Anterior cingulate cortex (tissue), 58 donors: ENCODE results near the gene ACCSL.

ENCODE experiments used
- DNase-seq, 58 donors: peaks; one replicate each; lab custom pipeline; 2025; lab: John Stamatoyannopoulos, UW

The ACCSL gene

DNA sequence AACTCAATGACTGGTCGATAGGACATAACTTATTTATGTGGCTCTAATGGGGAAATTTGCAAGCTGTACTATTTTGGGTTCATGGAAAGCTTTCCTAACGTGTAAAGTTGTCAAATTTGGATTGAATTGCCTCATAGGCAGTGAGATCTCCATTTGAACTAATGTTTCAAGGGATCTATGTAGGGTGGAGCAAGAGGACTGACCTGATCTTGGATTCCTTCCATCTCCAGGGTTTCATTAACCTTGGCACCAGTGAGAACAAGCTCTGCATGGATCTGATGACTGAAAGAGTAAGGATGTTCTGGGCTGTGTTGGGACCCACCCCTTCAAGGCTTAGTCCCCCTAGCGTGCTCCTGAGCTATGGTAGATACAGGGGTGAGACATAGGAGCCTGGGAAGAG lies 2.1 kb downstream of the ACCSL start:
- no peak for DNase-seq

DNA sequence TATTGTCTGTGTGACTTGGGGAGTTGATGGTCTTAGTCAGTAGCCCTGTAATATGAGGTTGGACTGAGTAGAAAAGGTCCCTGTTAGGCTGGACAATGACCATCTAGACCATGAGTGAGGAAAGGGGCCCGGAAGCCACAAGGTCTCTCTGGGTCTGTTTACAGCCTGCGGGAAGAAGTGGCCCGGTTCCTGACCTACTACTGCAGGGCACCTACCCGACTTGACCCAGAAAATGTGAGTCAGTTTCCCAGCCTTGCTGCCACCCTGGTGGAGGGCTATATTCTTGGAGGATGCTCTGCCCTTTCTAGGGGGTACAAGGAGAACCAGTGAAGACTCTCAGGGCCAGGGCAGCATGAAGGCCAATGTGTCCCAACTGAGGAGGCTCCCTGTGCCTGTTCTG lies 3.4 kb downstream of the ACCSL start:
- DNase-seq, result no peak

GRCh38 chr11:44057340-44057739 lies 9.6 kb downstream of the ACCSL start:
- DNase-seq, result no peak

- no peak for DNase-seq
Observed at GRCh38 chr11:44058275-44058674, 10.5 kb downstream of the ACCSL start.

GRCh38 chr11:44065161-44065661 lies 17.4 kb downstream of the ACCSL start:
- DNase-seq, result no peak

- DNase-seq, result peak; percentile 26 to 93 (median 83)
Observed at GRCh38 chr11:44065841-44066731, 18.3 kb downstream of the ACCSL start, which contains the start of gene ACCS. ACCS (plus strand) TSS chr11:44066270; CDS start chr11:44067628, 1,358 bp downstream.

DNA sequence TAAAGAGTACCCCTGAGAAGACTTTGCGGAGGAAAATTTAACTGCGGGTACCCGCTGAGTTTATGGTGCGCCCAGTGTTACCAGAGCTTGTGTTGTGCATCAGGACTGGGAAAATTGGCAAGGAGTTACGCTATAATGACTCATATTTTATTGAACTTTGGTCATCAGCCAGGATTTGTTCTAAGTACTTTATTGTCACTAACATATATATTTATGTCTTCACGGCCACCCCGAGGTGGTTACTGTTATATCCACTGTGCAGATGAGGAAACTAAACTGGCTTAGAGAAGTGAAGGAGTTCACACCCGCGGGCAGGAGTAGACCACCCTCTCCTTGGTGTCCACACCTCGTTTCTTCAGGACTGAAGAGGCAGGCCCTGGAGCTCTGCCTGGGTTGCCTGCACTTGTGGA lies 19.0 kb downstream of the ACCSL start:
- no peak for DNase-seq

- no peak for DNase-seq
Observed at GRCh38 chr11:44067266-44067665, 19.5 kb downstream of the ACCSL start.

DNA sequence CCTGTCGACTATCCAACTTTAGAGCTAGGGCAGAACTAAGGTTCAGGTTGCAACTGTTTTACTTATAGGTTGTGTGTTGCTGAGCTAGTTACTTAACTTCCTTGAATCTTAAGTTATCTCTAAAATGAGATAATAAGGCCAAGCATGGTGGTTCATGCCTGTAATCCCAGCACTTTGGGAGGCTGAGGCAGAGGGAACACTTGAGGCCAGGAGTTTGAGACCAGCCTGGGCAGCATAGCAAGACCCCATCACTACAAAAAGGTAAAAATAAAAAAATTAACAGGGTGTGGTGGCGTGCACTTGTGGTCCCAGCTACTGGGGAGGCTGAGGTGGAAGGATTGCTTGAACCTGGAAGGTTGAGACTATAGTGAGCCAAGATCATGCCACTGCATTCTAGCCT lies 20.4 kb downstream of the ACCSL start:
- DNase-seq, result no peak

DNA sequence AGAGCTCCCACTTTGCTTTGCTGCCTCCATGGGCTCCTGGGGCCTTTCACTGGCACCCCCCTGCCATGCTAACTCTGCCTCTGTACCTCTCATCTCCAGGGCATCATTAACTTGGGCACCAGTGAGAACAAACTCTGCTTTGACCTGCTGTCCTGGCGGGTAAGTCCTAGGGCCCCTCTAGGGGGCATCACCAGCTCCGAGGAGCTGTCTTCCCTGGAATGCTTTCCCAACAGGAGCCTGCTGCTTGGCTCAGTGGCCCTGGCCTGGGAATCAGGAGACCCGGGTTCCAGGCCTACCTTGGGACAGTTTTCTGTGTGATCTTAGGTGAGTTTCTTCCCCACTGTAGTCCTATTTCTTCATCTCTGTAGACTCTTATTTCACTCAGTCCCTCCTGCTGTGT lies 23.4 kb downstream of the ACCSL start:
- DNase-seq, result no peak

GRCh38 chr11:44072757-44073658 lies 25.2 kb downstream of the ACCSL start:
- DNase-seq, result no peak

DNA sequence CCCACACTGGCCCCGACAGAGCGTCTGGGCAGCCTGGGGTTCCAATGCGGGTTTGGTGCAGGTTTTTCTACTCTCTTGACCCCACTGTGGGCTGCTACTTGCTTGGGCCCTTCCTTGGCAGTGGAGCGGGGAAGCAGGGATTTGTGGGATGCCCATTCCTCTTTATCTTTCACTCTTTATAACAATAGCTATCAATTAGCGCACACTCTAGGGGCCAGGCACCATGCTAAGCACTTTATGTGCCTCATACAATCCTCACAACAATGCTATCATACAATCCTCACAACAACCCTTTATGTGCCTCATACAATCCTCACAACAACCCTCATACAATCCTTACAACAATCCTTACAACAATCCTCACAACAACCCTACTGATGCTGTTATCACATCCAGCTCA lies 31.0 kb downstream of the ACCSL start:
- DNase-seq, result no peak

- DNase-seq, result no peak
Observed at GRCh38 chr11:44079376-44079775, 31.6 kb downstream of the ACCSL start.

GRCh38 chr11:44080951-44081350 lies 33.2 kb downstream of the ACCSL start:
- no peak for DNase-seq

GRCh38 chr11:44082645-44083044 lies 34.9 kb downstream of the ACCSL start:
- DNase-seq, result no peak

- peak in 1 of 58 donors; percentile 13 for DNase-seq
Observed at GRCh38 chr11:44083433-44083832, 35.7 kb downstream of the ACCSL start.

- DNase-seq, result no peak
Observed at GRCh38 chr11:44083906-44084305, 36.1 kb downstream of the ACCSL start.

DNA sequence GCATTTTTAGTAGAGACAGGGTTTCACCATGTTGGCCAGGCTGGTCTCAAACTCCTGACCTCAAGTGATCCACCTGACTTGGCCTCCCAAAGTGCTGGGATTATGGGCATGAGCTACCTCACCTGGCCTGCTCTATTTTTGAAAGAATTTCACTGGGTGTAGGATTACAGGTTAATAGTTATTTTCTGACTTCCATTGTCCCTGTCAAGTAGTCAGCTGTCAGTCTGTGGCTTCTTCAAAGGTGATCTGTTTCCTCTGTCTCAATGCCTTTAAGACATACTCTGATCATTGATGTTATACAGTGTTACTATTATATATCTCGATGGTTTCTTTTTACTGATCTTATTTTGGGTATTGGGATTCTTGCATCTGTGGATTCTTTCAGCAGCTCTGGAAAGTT lies 37.5 kb downstream of the ACCSL start:
- DNase-seq, result no peak

DNA sequence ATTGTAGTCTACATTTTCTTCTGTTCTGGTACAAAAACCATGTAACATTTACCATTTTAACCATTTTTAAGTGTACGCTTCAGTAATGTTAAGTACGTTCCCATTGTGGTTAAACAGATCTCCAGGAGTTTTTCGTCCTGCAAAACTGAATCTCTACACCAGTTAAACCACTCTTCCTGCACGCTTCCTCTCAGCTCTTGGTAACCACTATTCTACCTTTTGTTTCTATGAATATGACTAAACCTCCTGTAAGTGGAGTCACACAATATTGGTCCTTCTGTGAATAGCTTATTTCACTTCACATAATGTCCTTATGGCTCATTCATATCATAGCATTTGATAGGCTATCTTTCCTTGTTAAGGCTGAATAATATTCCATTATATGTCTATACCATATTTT lies 40.6 kb downstream of the ACCSL start:
- DNase-seq, result no peak

DNA sequence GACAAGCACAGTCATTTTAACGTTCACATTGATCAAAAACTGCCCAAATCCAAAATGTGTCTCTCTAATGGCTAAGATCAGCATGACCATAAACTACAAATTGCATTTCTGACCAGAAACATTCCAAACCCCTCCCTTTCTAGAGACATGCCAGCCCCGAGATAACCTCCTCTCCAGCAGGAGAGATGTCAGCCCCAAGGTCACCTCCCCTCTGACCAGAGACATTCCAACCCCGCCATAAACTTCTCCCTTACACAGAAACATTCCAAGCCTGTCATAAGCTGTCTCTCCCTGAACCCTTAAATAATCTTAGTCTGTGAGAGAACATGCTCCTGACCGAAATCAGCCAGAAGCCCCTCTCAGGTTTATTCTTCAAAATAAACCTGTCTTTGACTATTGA lies 41.1 kb downstream of the ACCSL start:
- DNase-seq, result no peak

DNA sequence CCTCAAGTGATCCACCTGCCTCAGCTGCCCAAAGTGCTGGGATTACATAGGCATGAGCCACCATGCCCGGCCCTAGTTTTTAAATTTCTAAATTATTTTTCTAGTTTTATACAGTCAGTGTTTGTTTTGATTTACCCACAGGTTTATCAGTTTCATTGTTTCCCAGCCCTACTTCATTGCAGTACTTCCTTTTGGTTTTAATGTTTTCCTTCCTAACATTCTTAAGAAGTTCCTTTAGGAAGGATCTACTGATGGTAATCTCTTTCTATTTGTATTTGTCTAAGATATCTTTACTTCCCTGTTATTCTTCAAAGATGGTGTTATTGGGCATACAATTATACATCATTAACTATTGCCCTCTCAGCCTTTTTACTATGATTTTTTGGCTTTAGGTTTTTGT lies 42.8 kb downstream of the ACCSL start:
- DNase-seq, result no peak
